IMR-90 (cell line): ENCODE data around the gene SH3BP4. TPM values are rescaled to one million over a fixed set of nuclear protein-coding genes. Genes with fewer than 3 reads are reported as not detected.

ENCODE experiments used
- ATAC-seq: fragments of 200-7000 bp; cut with Tn5 transposase; 2 replicates; pipeline ENCODE4 v1.9.1; 2020; ENCODE audit warnings: low read depth, mild to moderate bottlenecking, moderate library complexity
- BruUV-seq: library from RNA; stranded (reverse); fragments of 400-500 nt; replicated peaks from 2 replicates; lab custom pipeline; 2021; lab: Mats Ljungman, UMichigan
- CTCF ChIA-PET: fragments of 300-600 bp; formaldehyde crosslinking; extraction: SDS; loops from one replicate; lab custom pipeline; 2021; ENCODE audit warnings: antibody characterized with exemption; lab: Yijun Ruan, JAX
- POLR2A ChIA-PET: fragments of 300-600 bp; sonication (Branson Sonifier 250); formaldehyde crosslinking; loops from one replicate; lab custom pipeline; 2022; ENCODE audit warnings: antibody characterized with exemption; ENCODE audit not compliant: unreplicated experiment; lab: Charles Lee
- DNase-seq: peaks from one replicate; pipeline ENCODE4 v3.0.0; 2013
- H2AFZ ChIP-seq: replicated peaks from 2 replicates; pipeline ENCODE3; 2013; ENCODE audit warnings: low read length, mild to moderate bottlenecking; ENCODE audit not compliant: poor library complexity
- H2AK5ac ChIP-seq: 2 replicates; pipeline ENCODE4 v1.6.1; 2013; ENCODE audit warnings: low read depth, low read length, inconsistent platforms
- H2AK9ac ChIP-seq: replicated peaks from 2 replicates; pipeline ENCODE3; 2013; ENCODE audit warnings: mild to moderate bottlenecking, low read depth, low read length, moderate library complexity; ENCODE audit not compliant: poor library complexity
- H2BK120ac ChIP-seq: 2 replicates; pipeline ENCODE4 v1.6.1; 2013; ENCODE audit warnings: low read depth, low read length, inconsistent platforms
- H2BK15ac ChIP-seq: 3 replicates; pipeline ENCODE4 v1.6.1; 2013; ENCODE audit warnings: low read depth, low read length, inconsistent platforms
- H2BK20ac ChIP-seq: 2 replicates; pipeline ENCODE4 v1.6.1; 2013; ENCODE audit warnings: low read depth, mild to moderate bottlenecking, inconsistent platforms, low read length, moderate library complexity
- H2BK5ac ChIP-seq: 2 replicates; pipeline ENCODE4 v1.6.1; 2013; ENCODE audit warnings: mild to moderate bottlenecking, low read depth, low read length, inconsistent platforms; ENCODE audit not compliant: poor library complexity, severe bottlenecking
- H3K14ac ChIP-seq: replicated peaks from 2 replicates; pipeline ENCODE4 v1.6.1; 2013; ENCODE audit warnings: low read depth, low read length, inconsistent platforms
- H3K18ac ChIP-seq: 2 replicates; pipeline ENCODE4 v1.6.1; 2013; ENCODE audit warnings: low read depth, low read length, control low read depth
- H3K23ac ChIP-seq: 2 replicates; pipeline ENCODE4 v1.6.1; 2013; ENCODE audit warnings: low read depth, low read length, inconsistent platforms
- H3K27ac ChIP-seq: 2 replicates; pipeline ENCODE4 v1.5.1; 2013; ENCODE audit warnings: mild to moderate bottlenecking, control low read depth, low read length; ENCODE audit not compliant: insufficient read depth
- H3K27me3 ChIP-seq: 2 replicates; pipeline ENCODE4 v1.6.1; 2013; ENCODE audit warnings: low read length; ENCODE audit not compliant: control insufficient read depth, insufficient read depth
- H3K36me3 ChIP-seq: 2 replicates; pipeline ENCODE4 v1.6.1; 2013; ENCODE audit warnings: low read length, mixed read lengths; ENCODE audit not compliant: control insufficient read depth, insufficient read depth
- H3K4ac ChIP-seq: 2 replicates; pipeline ENCODE4 v1.6.1; 2013; ENCODE audit warnings: low read depth, low read length, inconsistent platforms
- H3K4me1 ChIP-seq: 2 replicates; pipeline ENCODE4 v1.6.1; 2013; ENCODE audit warnings: low read length, mixed read lengths; ENCODE audit not compliant: control insufficient read depth, insufficient read depth
- H3K4me2 ChIP-seq: 2 replicates; pipeline ENCODE4 v1.6.1; 2013; ENCODE audit warnings: low read depth, mild to moderate bottlenecking, control low read depth, low read length, moderate library complexity
- H3K4me3 ChIP-seq: 2 replicates; pipeline ENCODE4 v1.5.1; 2013; ENCODE audit warnings: low read depth, mild to moderate bottlenecking, control low read depth, low read length, moderate library complexity; ENCODE audit not compliant: insufficient read depth
- H3K56ac ChIP-seq: 2 replicates; pipeline ENCODE4 v1.6.1; 2013; ENCODE audit warnings: low read length, inconsistent platforms; ENCODE audit not compliant: insufficient read depth; ENCODE audit errors: extremely low read depth
- H3K79me1 ChIP-seq, 2 experiments: 2 replicates each; pipeline ENCODE4 v1.6.1; 2013; ENCODE audit warnings: low read length in 2 of 2, inconsistent platforms in 1 of 2, low read depth in 1 of 2
- H3K9ac ChIP-seq: 2 replicates; pipeline ENCODE4 v1.6.1; 2013; ENCODE audit warnings: low read depth, low read length, control low read depth
- H3K9me1 ChIP-seq: 2 replicates; pipeline ENCODE4 v1.6.1; 2013; ENCODE audit warnings: low read length, inconsistent platforms; ENCODE audit not compliant: insufficient read depth
- H3K9me3 ChIP-seq: 2 replicates; pipeline ENCODE4 v1.6.1; 2013; ENCODE audit warnings: low read length; ENCODE audit not compliant: control insufficient read depth, insufficient read depth
- H4K20me1 ChIP-seq: 2 replicates; pipeline ENCODE4 v1.6.1; 2013; ENCODE audit warnings: low read length, inconsistent platforms; ENCODE audit not compliant: insufficient read depth
- H4K5ac ChIP-seq: 2 replicates; pipeline ENCODE4 v1.6.1; 2013; ENCODE audit warnings: mild to moderate bottlenecking, low read depth, low read length, control low read depth
- H4K8ac ChIP-seq, 2 experiments: 2 replicates each; pipeline ENCODE4 v1.6.1; 2013; ENCODE audit warnings: low read depth in 2 of 2, low read length in 2 of 2, control low read depth in 1 of 2, inconsistent platforms in 1 of 2
- H4K91ac ChIP-seq: 2 replicates; pipeline ENCODE4 v1.6.1; 2013; ENCODE audit warnings: low read depth, low read length, inconsistent platforms; ENCODE audit not compliant: insufficient read depth
- BHLHE40 ChIP-seq: fragments of 150-350 bp; IDR thresholded peaks from 2 replicates; pipeline ENCODE4 v1.6.1; 2016; ENCODE audit warnings: mild to moderate bottlenecking, low read depth, low read length
- CEBPB ChIP-seq: IDR thresholded peaks from 2 replicates; pipeline ENCODE4 v1.6.1; 2012; ENCODE audit warnings: low read depth, low read length, improper control_type of control experiment
- CHD1 ChIP-seq: IDR thresholded peaks from 2 replicates; pipeline ENCODE4 v1.6.1; 2012; ENCODE audit warnings: low read depth, low read length, improper control_type of control experiment
- ELK1 ChIP-seq: fragments of 150-350 bp; IDR thresholded peaks from 2 replicates; pipeline ENCODE4 v1.6.1; 2016; ENCODE audit warnings: low read depth, mild to moderate bottlenecking, low read length, moderate library complexity, borderline replicate concordance
- FOS ChIP-seq: fragments of 150-350 bp; IDR thresholded peaks from 2 replicates; pipeline ENCODE4 v1.6.1; 2016; ENCODE audit warnings: low read depth, low read length
- MAFK ChIP-seq: IDR thresholded peaks from 2 replicates; pipeline ENCODE4 v1.6.1; 2012; ENCODE audit warnings: low read depth, low read length, improper control_type of control experiment
- MAZ ChIP-seq: IDR thresholded peaks from 2 replicates; pipeline ENCODE4 v1.6.1; 2012; ENCODE audit warnings: low read depth, mild to moderate bottlenecking, low read length, improper control_type of control experiment, moderate library complexity, borderline replicate concordance
- MXI1 ChIP-seq: IDR thresholded peaks from 2 replicates; pipeline ENCODE4 v1.6.1; 2012; ENCODE audit warnings: low read depth, mild to moderate bottlenecking, low read length, moderate library complexity, borderline replicate concordance
- NFE2L2 ChIP-seq: fragments of 150-350 bp; IDR thresholded peaks from 2 replicates; pipeline ENCODE4 v1.6.1; 2016; ENCODE audit warnings: low read depth, mild to moderate bottlenecking, low read length
- POLR2A ChIP-seq: IDR thresholded peaks from 2 replicates; pipeline ENCODE4 v1.6.1; 2012; ENCODE audit warnings: mild to moderate bottlenecking, low read depth, low read length
- RAD21 ChIP-seq: IDR thresholded peaks from 2 replicates; pipeline ENCODE4 v1.6.1; 2012; ENCODE audit warnings: low read length, improper control_type of control experiment
- RCOR1 ChIP-seq: IDR thresholded peaks from 2 replicates; pipeline ENCODE4 v1.6.1; 2012; ENCODE audit warnings: mild to moderate bottlenecking, low read length, improper control_type of control experiment; ENCODE audit not compliant: insufficient replicate concordance
- RFX5 ChIP-seq: IDR thresholded peaks from 2 replicates; pipeline ENCODE4 v1.8.0; 2012; ENCODE audit warnings: low read depth, mild to moderate bottlenecking, low read length, moderate library complexity
- SMC3 ChIP-seq: fragments of 150-350 bp; IDR thresholded peaks from 2 replicates; pipeline ENCODE4 v1.6.1; 2016; ENCODE audit warnings: low read depth, mild to moderate bottlenecking, antibody characterized with exemption, low read length, moderate library complexity
- USF2 ChIP-seq: fragments of 150-350 bp; IDR thresholded peaks from 2 replicates; pipeline ENCODE4 v1.6.1; 2017; ENCODE audit warnings: mild to moderate bottlenecking, antibody characterized with exemption, low read length, low read depth
- WGBS, 2 experiments: methylation state at CpG; one replicate each; pipeline versions ENCODE4 v1.1.5 to v1.1.7; 2013; ENCODE audit warnings: missing lambda C conversion rate in 2 of 2; ENCODE audit not compliant: insufficient read length in 1 of 2; ENCODE audit errors: extremely low coverage in 2 of 2; 5-methylcytosine and 5-hydroxymethylcytosine counted together
- dilution Hi-C: fragments of 300-500 bp; cut with HindIII; formaldehyde crosslinking; loops from one replicate; pipeline ENCODE4 v1.14.3; 2018; ENCODE audit warnings: low sequenced_read_pairs; ENCODE audit not compliant: unreplicated experiment
- in situ Hi-C: fragments of 300-500 bp; cut with MboI; formaldehyde crosslinking; loops from 3 replicates; pipeline ENCODE4 v1.14.3; 2019; ENCODE audit warnings: low sequenced_read_pairs, inconsistent platforms, mixed read lengths
- intact Hi-C: fragments of 100-400 bp; cut with micrococcal nuclease; formaldehyde crosslinking; loops from 2 replicates; pipeline ENCODE4 v1.10.0; 2022
- polyA plus RNA-seq, 3 experiments: library from polyadenylated mRNA; depleted of rRNA; stranded (reverse); fragments of >200 nt; gene quantifications; 2 replicates each; pipeline ENCODE4 v1.2.3, GENCODE V29; 2012; ENCODE audit warnings: low replicate concordance in 1 of 3
- total RNA-seq: library from RNA; depleted of rRNA; stranded (reverse); fragments of >200 nt; gene quantifications from 2 replicates; pipeline ENCODE4 v1.2.3, GENCODE V29; 2012
- TF ChIP-seq, protein P1 (sequence below): conservative IDR thresholded peaks from 2 replicates; pipeline ENCODE4 v1.5.1; 2012; ENCODE audit warnings: mild to moderate bottlenecking, low read depth, low read length, improper control_type of control experiment

SH3BP4 gene
- total and polyA plus RNA-seq, 2 of the 4 experiments (the other 2 are of a cell fraction): 104 to 122 TPM

DNA sequence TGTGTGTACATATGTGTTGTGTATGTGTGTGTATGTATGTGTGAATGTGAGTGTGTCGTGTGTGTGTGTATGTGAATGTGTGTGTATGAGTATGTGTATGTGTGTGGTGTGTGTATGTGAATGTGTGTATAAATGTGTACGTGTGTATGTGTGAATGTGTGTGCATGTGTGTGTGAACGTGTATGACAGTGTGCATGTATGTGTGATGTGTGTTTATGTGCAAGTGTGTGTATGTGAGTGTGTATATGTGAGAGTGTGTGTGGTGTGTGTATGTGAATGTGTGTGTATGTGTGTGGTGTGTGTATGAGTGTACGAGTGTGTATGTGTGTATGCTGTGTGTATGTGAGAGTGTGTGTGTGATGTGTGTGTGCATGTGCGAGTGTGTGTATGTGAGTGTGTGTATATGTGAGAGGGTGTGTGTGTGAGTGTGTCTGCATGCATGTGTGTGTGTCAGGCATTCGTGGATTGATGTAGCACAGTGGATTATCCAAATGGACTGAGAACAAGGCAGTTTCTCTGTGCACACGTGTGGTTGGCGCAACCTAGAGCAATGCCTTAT is 127.2 kb downstream of the SH3BP4 start:
- 0 out of 2 replicates have a peak overlapping the region, but pooled peaks have one; percentile 37 for H3K14ac ChIP-seq
- no peak overlapping the region for H3K56ac ChIP-seq
- H2BK120ac ChIP-seq: no peak overlapping the region
- no peak overlapping the region for H3K4ac ChIP-seq
- no peak overlapping the region for H3K23ac ChIP-seq
- H3K27ac ChIP-seq: no peak overlapping the region
- H3K4me3 ChIP-seq: no peak overlapping the region
- dilution Hi-C loops (no loop called here), in situ Hi-C loops (no loop called here), intact Hi-C loops (no loop called here)
- no peak overlapping the region for H4K8ac ChIP-seq
- no peak overlapping the region for H4K5ac ChIP-seq
- POLR2A ChIA-PET: no interaction called here
- H3K36me3 ChIP-seq: no peaks in the 10 kb centered on the region
- H3K9ac ChIP-seq: no peak overlapping the region
- CTCF ChIA-PET: interaction anchor here (0.6 kb wide), 1 partner anchor 63 kb away, joined by 5 read pairs; no protein-coding TSS in a partner anchor
- peaks cover 5% of the 10 kb centered on the region; the same call in 1 of the 2 replicates for H3K4me1 ChIP-seq
- 0 out of 4 replicates have a peak, but pooled peaks cover 0 to 3% of the 10 kb centered on the region in 2 experiments for H3K79me1 ChIP-seq
- peak overlapping the region; percentile 10 for H2AK5ac ChIP-seq
- TF ChIP-seq SMC3 (no peak), NFE2L2 (no peak), MAZ (no peak), FOS (no peak), RFX5 (no peak), BHLHE40 (no peak), CEBPB (no peak), MAFK (no peak), RAD21 (no peak), ELK1 (no peak), CHD1 (no peak), POLR2A (no peak), MXI1 (no peak), USF2 (no peak), RCOR1 (no peak)
- TF ChIP-seq, protein P1, sequence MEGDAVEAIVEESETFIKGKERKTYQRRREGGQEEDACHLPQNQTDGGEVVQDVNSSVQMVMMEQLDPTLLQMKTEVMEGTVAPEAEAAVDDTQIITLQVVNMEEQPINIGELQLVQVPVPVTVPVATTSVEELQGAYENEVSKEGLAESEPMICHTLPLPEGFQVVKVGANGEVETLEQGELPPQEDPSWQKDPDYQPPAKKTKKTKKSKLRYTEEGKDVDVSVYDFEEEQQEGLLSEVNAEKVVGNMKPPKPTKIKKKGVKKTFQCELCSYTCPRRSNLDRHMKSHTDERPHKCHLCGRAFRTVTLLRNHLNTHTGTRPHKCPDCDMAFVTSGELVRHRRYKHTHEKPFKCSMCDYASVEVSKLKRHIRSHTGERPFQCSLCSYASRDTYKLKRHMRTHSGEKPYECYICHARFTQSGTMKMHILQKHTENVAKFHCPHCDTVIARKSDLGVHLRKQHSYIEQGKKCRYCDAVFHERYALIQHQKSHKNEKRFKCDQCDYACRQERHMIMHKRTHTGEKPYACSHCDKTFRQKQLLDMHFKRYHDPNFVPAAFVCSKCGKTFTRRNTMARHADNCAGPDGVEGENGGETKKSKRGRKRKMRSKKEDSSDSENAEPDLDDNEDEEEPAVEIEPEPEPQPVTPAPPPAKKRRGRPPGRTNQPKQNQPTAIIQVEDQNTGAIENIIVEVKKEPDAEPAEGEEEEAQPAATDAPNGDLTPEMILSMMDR: no peak
- 0 out of 3 replicates have a peak overlapping the region, but pooled peaks have one; percentile 9 for H2BK15ac ChIP-seq
- no peak overlapping the region for H3K4me2 ChIP-seq
- no peak overlapping the region for H2AK9ac ChIP-seq
- peaks cover 8% of the 10 kb centered on the region for H3K9me1 ChIP-seq
- no peak overlapping the region for H4K91ac ChIP-seq
- H2BK20ac ChIP-seq: no peak overlapping the region; the same call in 1 of the 2 replicates
- WGBS, 2 experiments: 95% methylated on average over 8 of the region's 8 CpGs; no CpG with 5 or more reads in 1 of the 2 experiments
- peak overlapping the region; percentile 81 for H2BK5ac ChIP-seq
- DNase-seq: no peak
- no peaks in the 10 kb centered on the region for H4K20me1 ChIP-seq
- no peak overlapping the region for H2AFZ ChIP-seq
- H3K18ac ChIP-seq: no peak overlapping the region
- ATAC-seq: no peak
- H3K9me3 ChIP-seq: no peaks in the 10 kb centered on the region
- no peaks in the 10 kb centered on the region for H3K27me3 ChIP-seq
- no TSS peak for BruUV-seq
